ENCODE results near the gene TMEM178B. TPM values are rescaled to one million over a fixed set of nuclear protein-coding genes. Genes with fewer than 3 reads are reported as not detected.

The TMEM178B gene
- total RNA-seq, 2 donors from 2014 or later, result 0.92 to 0.95 TPM

DNA sequence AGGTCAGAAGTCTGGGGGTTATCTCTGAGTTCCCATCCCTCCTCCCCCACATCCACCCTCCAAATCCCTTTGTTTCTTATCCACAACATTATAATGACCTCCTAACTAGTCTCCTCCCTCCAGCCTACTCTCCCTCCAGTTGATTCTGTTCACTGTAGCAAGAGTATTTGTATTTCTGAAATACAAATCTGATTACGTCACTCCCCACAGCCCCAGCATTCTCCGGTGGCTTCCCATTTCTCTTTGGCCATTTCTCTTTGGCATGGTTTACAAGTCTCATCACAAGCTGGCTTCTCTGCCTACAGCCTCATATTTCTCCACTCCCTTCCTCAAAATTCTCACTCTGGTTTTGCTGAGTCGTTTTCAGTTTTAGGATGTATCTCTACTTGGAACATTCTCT is 34.5 kb upstream of the TMEM178B start:
- Histone ChIP-seq H3K27me3 (replicated peaks; ENCODE audit: insufficient read depth) (no peaks in the 10 kb centered on the region), H3K4me1 (ENCODE audit: control insufficient read depth in 1 of 2, low read depth in 2 of 2) (no peaks in the 10 kb centered on the region), H3K27ac (no peak overlapping the region), H3K36me3 (no peaks in the 10 kb centered on the region), H3K9me3 (no peaks in the 10 kb centered on the region), H3K4me3 (no peak overlapping the region)
- TF ChIP-seq, protein P1, sequence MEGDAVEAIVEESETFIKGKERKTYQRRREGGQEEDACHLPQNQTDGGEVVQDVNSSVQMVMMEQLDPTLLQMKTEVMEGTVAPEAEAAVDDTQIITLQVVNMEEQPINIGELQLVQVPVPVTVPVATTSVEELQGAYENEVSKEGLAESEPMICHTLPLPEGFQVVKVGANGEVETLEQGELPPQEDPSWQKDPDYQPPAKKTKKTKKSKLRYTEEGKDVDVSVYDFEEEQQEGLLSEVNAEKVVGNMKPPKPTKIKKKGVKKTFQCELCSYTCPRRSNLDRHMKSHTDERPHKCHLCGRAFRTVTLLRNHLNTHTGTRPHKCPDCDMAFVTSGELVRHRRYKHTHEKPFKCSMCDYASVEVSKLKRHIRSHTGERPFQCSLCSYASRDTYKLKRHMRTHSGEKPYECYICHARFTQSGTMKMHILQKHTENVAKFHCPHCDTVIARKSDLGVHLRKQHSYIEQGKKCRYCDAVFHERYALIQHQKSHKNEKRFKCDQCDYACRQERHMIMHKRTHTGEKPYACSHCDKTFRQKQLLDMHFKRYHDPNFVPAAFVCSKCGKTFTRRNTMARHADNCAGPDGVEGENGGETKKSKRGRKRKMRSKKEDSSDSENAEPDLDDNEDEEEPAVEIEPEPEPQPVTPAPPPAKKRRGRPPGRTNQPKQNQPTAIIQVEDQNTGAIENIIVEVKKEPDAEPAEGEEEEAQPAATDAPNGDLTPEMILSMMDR (IDR thresholded peaks at IDR 0.05), result no peak
- ATAC-seq (ENCODE audit: insufficient number of reproducible peaks, low FRiP score, low read depth), result no peak
- DNase-seq (ENCODE audit: low spot score), result no peak

DNA sequence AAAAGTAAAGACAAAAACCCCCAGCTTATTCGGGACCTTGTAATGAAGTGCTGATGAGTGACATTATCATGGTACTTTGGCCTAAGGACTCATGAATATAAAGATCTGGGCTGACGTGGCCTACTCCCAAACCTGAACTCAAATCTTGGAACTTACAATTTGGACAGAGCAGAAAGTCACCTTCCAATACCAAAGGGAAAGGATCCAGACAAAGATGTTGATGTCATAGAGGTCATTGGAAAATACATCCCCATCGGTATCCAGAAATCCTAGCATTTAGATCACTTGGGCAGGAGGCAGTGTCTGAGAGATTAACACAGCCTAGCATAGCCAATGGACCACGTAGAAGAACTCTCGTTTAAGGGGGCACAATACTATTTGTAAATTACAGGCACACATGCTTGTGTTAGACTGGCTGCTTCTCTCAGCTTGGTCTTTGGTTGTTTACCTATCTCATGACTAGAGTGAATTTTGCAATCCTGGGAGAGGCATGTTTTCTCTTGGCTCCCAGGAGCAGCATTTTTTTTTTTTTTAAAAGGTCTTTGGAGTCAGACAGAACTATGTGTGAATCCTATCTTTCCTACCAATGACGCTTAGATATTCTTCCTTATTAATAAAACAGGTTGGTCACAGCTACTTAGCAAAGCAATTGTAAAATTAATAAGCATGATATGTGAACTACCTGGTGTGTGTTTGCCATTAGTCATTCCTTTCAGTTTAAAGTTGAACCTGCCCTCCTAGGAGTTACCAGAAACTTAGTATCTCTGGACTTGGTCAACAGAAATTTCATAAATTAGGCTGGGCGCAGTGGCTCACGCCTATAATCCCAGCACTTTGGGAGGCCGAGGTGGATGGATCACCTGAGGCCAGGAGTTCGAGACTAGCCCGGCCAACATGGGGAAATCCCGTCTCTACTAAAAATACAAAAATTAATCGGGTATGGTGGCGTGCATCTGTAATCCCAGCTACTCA is 31.4 kb upstream of the TMEM178B start:
- Histone ChIP-seq H3K27ac (no peak overlapping the region), H3K9me3 (no peaks in the 10 kb centered on the region), H3K27me3 (replicated peaks; ENCODE audit: insufficient read depth) (no peaks in the 10 kb centered on the region), H3K36me3 (no peaks in the 10 kb centered on the region), H3K4me1 (ENCODE audit: control insufficient read depth in 1 of 2, low read depth in 2 of 2) (no peaks in the 10 kb centered on the region), H3K4me3 (no peak overlapping the region)
- ATAC-seq (ENCODE audit: insufficient number of reproducible peaks, low FRiP score, low read depth) (no peak), DNase-seq (ENCODE audit: low spot score) (no peak)
- TF ChIP-seq, protein P1 (IDR thresholded peaks at IDR 0.05), result no peak

DNA sequence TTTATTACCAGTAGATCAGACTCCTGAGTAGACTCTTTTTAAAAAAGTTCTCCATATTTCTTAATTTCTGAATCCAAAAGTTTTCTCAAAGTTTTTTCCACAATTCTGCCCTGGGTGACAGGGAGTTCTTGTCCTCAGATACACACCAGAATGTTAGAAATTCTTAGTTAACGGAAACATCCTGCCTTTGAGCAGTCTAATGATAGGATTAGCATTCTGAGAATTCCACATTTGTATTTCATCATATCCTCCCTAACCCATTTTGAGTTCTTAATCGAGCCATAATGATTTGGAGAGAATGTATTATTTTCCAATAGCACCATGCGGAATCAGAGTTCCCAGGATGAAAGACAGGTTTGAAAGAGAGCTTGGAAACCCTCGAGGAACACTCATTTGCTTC is 30.2 kb upstream of the TMEM178B start:
- Histone ChIP-seq H3K9me3 (no peaks in the 10 kb centered on the region), H3K4me3 (no peak overlapping the region), H3K36me3 (no peaks in the 10 kb centered on the region), H3K27ac (no peak overlapping the region), H3K27me3 (replicated peaks; ENCODE audit: insufficient read depth) (no peaks in the 10 kb centered on the region), H3K4me1 (ENCODE audit: control insufficient read depth in 1 of 2, low read depth in 2 of 2) (no peaks in the 10 kb centered on the region)
- ATAC-seq (ENCODE audit: insufficient number of reproducible peaks, low FRiP score, low read depth) (no peak), DNase-seq (ENCODE audit: low spot score) (no peak)
- TF ChIP-seq, protein P1 (IDR thresholded peaks at IDR 0.05), result no peak

DNA sequence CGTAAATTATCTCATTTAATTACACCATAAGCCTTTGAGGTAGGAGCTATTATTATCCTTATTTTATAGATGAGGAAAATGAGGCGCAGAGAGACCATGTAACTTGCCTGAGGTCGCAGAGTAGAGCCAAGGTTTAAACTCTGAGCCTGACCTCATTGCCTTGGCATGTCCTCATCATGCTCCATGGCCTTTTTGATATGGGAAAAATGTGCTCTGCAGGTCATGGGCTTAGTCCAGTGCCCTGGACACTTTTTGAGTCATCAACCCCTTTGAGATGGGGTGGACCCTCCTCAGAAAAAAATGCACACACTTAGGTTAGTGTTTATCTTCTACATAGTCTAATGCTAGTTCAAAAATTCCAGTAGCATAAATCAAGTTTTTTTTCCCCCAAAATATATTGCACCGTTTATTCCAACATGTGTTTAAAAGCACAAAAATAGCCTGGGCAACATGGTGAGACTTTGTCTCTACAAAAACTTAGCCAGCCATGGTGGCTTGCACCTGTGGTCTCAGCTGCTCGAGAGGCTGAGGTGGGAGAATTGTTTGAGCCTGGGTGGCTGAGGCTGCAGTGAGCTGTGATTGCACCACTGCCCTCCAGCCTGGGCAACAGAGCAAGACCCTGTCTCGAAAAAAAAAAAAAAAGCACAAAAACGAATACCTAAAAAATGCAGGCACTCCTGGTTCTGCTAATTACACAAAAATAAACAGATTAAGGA is 28.6 kb upstream of the TMEM178B start:
- Histone ChIP-seq H3K4me1 (ENCODE audit: control insufficient read depth in 1 of 2, low read depth in 2 of 2) (no peaks in the 10 kb centered on the region), H3K9me3 (no peaks in the 10 kb centered on the region), H3K27me3 (replicated peaks; ENCODE audit: insufficient read depth) (no peaks in the 10 kb centered on the region), H3K4me3 (no peak overlapping the region), H3K27ac (no peak overlapping the region), H3K36me3 (no peaks in the 10 kb centered on the region)
- TF ChIP-seq, protein P1 (IDR thresholded peaks at IDR 0.05), result no peak
- DNase-seq (ENCODE audit: low spot score) (no peak), ATAC-seq (ENCODE audit: insufficient number of reproducible peaks, low FRiP score, low read depth) (no peak)
